Measurements from ENCODE around the gene KCNN1.
A peak's percentile ranks its signal among the peaks of the same experiment; 100 is the strongest.

KCNN1 gene

GRCh38 chr19:17947815-17948513 lies 18.9 kb upstream of the KCNN1 start:
- 0 out of 2 replicates have a peak, but pooled peaks cover 6% of the 10 kb centered on the region for H3K36me3 ChIP-seq (ENCODE audit: low read depth)
- H3K27me3 ChIP-seq (ENCODE audit: insufficient read depth, poor library complexity, severe bottlenecking), result peaks cover 39% of the 10 kb centered on the region
- peak; percentile 91 for DNase-seq (ENCODE audit: low spot score)
- no peaks in the 10 kb centered on the region for H3K9me3 ChIP-seq (ENCODE audit: severe bottlenecking)
- TF ChIP-seq CTCF (IDR thresholded peaks at IDR 0.05; ENCODE audit: poor library complexity, severe bottlenecking), result no peak
- H3K27ac ChIP-seq (ENCODE audit: poor library complexity, severe bottlenecking), result no peak overlapping the region
- ATAC-seq (ENCODE audit: low read depth), result peak; percentile 41
- no peaks in the 10 kb centered on the region for H3K4me1 ChIP-seq (ENCODE audit: insufficient read depth, poor library complexity, severe bottlenecking)
- peak overlapping the region; percentile 42 for H3K4me3 ChIP-seq (ENCODE audit: severe bottlenecking)

DNA sequence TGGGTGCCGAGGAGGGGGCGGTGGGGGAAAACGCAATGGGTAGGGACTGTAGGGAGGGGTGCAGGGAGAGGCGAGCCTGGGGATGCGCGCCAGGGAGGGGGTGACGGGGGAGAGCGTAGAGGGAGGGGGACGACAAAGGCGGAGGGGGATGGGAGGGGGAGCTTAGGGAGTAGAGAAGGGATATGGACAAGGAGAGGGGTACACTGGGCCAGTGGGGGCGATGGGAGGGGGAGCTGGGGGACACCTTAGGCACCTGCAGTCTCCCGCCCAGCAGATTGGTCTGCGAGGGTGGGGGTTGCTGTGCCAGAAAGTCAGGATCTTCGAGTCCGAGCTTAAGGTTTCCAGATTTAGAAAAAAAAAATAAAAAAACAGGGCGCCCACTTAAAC lies 18.4 kb upstream of the KCNN1 start:
- H3K4me1 ChIP-seq (ENCODE audit: insufficient read depth, poor library complexity, severe bottlenecking), result no peaks in the 10 kb centered on the region
- H3K4me3 ChIP-seq (ENCODE audit: severe bottlenecking), result peak overlapping the region; percentile 42
- H3K27me3 ChIP-seq (ENCODE audit: insufficient read depth, poor library complexity, severe bottlenecking), result peaks cover 45% of the 10 kb centered on the region
- 0 out of 2 replicates have a peak, but pooled peaks cover 5% of the 10 kb centered on the region for H3K36me3 ChIP-seq (ENCODE audit: low read depth)
- no peaks in the 10 kb centered on the region for H3K9me3 ChIP-seq (ENCODE audit: severe bottlenecking)
- DNase-seq (ENCODE audit: low spot score) (no peak), ATAC-seq (ENCODE audit: low read depth) (no peak)
- no peak for TF ChIP-seq CTCF (IDR thresholded peaks at IDR 0.05; ENCODE audit: poor library complexity, severe bottlenecking)
- H3K27ac ChIP-seq (ENCODE audit: poor library complexity, severe bottlenecking), result no peak overlapping the region

DNA sequence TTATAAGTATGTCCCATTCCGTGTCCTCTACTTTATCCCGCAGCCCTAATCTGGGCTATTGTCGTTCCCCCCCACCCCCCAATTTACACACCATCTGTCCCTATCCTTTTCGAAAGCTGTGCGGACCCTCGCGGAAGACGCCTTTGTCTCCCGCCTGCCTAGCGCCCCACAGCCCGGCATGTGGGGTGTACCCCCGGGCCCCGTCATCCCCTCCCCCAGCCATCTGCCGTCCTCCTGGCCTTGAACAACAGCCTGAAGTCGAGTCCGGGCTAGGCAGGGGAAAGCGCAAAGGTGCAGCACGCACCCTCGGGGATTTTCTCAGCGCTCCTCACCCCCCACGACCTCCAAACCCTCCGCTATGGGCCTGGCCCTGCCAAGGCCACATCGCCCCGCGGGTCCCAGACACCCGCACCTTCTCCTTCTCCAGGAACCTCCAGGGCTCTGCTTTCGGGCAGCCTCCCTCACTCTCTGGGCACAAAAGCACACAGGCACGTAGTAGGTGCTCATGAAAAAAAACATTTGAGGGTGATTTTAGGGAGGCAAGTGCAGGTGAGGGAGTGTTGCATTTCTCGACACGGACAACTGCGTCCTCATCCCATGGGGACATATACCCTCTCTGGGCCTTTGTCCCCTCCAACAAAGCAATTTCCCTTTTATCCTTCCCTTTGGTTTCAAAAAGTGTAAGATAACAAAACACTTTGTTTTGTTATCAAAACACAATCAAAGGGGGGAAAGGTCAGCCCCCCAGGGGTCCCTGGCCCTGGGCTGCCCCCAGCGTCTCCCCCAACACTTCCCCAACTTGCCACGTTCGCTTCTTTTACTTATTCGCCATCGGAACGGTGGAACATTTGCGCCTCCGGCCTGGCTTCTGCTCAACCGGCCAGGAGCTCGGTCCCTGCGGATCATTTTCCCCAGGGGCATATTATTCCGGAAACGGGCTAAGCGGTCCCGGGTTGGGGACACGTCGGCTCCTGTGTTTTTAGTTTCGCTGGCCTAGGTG lies 17.7 kb upstream of the KCNN1 start:
- DNase-seq (ENCODE audit: low spot score), result no peak
- no peak for ATAC-seq (ENCODE audit: low read depth)
- H3K27me3 ChIP-seq (ENCODE audit: insufficient read depth, poor library complexity, severe bottlenecking), result peaks cover 52% of the 10 kb centered on the region
- no peaks in the 10 kb centered on the region for H3K9me3 ChIP-seq (ENCODE audit: severe bottlenecking)
- H3K36me3 ChIP-seq (ENCODE audit: low read depth), result no peaks in the 10 kb centered on the region
- no peak overlapping the region for H3K27ac ChIP-seq (ENCODE audit: poor library complexity, severe bottlenecking)
- no peak for TF ChIP-seq CTCF (IDR thresholded peaks at IDR 0.05; ENCODE audit: poor library complexity, severe bottlenecking)
- no peaks in the 10 kb centered on the region for H3K4me1 ChIP-seq (ENCODE audit: insufficient read depth, poor library complexity, severe bottlenecking)
- H3K4me3 ChIP-seq (ENCODE audit: severe bottlenecking), result no peak overlapping the region

GRCh38 chr19:17949956-17950309 lies 17.0 kb upstream of the KCNN1 start:
- H3K4me1 ChIP-seq (ENCODE audit: insufficient read depth, poor library complexity, severe bottlenecking), result no peaks in the 10 kb centered on the region
- H3K36me3 ChIP-seq (ENCODE audit: low read depth), result no peaks in the 10 kb centered on the region
- H3K4me3 ChIP-seq (ENCODE audit: severe bottlenecking), result no peak overlapping the region
- H3K9me3 ChIP-seq (ENCODE audit: severe bottlenecking), result no peaks in the 10 kb centered on the region
- peaks cover 55% of the 10 kb centered on the region for H3K27me3 ChIP-seq (ENCODE audit: insufficient read depth, poor library complexity, severe bottlenecking)
- ATAC-seq (ENCODE audit: low read depth) (no peak), DNase-seq (ENCODE audit: low spot score) (no peak)
- no peak overlapping the region for H3K27ac ChIP-seq (ENCODE audit: poor library complexity, severe bottlenecking)
- TF ChIP-seq CTCF (IDR thresholded peaks at IDR 0.05; ENCODE audit: poor library complexity, severe bottlenecking), result no peak
